CD4-positive, alpha-beta T cell treated with Interleukin-1 beta for 1 hour (primary cell): ENCODE measurements around the gene CMSS1.

Experiments
- DNase-seq, 2 donors: peaks; one replicate each; pipeline ENCODE4 v3.0.0-alpha.2; 2020 to 2022

Gene CMSS1

DNA sequence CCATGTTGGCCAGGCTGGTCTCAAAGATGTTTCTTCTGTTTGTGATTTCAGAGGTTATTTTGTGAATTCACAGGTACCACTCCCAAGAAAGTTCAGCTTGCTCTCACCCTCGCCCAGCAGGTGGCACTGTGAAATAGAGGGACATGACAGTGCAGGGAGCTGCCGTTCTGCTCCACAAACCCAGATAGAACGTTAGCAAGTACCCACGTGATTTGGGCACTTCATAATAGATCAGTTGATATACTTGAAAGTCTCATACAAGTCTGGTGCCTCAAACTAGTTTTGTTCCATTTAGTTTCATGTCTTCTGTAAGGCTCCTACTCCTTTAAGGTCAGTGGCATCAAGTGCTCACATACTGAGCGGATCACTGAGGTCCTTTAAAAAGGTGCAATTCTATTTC, 251.2 kb downstream of the CMSS1 start:
- DNase-seq, result peak; percentile 72 to 77

DNA sequence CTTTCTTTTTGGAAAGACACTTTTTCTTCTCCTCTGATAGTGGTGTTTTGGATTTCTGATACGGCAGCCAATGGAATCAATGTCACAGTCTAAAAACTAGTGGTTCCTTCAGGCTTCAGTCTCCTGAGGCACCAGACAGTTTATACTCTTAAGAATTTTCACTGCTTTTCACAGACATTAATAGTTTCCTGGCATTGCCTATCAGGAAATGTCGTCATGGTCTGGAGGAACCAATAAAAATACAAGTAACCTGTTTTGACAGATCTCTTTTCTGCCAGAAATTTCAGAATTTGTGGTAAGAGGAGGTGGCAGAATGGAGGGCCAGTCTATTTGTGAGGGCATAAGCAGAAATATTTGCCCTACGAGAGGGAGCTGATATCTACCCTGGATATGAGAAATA, 251.8 kb downstream of the CMSS1 start:
- DNase-seq, result no peak

DNA sequence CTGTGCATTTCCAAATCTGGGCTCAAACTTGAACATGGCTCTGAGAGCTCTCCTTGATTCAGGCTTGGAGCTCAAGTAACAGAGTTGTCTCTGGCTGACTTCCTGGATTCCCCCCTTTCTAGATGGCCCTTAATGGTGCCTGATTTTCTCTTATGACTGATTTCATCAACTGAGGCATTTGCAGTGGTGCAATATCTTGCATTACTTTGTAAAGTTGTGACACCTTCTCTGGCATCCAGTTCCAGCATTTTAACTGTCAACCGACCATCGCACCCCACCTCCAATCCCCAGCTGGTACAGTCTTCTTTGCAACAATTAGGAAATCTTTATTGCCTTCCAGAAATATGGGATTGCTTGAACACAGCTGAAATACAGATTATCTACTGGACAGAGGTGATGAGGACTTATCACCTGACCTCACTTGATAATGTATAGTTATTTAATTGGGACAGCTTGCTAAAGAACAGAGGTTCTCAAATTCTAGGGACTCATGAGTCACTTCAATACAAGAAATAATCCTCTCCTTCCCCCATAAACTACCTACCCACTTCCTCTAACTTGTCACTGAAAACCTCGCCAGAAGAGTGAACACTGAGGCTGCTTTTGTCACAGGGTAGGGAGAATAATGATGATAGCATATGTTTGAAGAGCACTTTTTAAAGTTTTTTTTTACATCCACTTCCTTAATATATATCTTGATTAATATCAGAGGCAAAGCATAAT, 254.8 kb downstream of the CMSS1 start:
- DNase-seq, result no peak

DNA sequence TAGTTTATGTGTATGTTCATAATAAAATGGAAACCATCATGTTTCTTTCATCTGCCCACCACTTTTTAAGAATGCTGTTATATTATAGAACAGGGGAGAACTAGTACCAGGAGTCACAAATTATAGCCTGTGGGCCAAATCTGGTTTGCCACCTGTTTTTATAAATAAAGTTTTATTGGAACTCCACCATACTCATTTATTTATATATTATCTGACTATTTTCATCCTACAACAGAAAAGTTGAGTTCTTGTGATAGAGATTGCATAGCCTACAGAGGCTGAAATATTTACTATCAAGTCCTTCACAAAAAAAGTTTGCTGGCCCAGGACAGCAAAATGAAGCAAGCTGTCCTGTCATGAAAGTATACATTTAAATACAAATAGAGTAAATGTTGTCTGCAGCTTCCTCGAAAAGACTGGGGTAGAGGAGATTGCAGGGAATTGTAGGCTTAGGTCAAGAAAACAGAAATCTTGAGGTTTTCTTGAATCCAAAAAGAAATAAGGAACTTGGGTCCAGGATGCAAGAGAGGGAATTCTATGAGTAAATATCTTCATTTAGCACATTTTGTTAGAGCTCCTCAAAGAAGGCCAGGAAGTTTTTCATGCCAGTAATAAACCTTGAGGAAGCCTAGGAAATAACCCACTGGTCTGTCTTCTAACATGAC, 255.5 kb downstream of the CMSS1 start:
- no peak for DNase-seq

GRCh38 chr3:100073714-100074307, 256.1 kb downstream of the CMSS1 start:
- peak in 1 of 2 donors; percentile 6 for DNase-seq

GRCh38 chr3:100075196-100075595, 257.5 kb downstream of the CMSS1 start:
- no peak for DNase-seq

GRCh38 chr3:100075851-100076730, 258.4 kb downstream of the CMSS1 start:
- no peak for DNase-seq

DNA sequence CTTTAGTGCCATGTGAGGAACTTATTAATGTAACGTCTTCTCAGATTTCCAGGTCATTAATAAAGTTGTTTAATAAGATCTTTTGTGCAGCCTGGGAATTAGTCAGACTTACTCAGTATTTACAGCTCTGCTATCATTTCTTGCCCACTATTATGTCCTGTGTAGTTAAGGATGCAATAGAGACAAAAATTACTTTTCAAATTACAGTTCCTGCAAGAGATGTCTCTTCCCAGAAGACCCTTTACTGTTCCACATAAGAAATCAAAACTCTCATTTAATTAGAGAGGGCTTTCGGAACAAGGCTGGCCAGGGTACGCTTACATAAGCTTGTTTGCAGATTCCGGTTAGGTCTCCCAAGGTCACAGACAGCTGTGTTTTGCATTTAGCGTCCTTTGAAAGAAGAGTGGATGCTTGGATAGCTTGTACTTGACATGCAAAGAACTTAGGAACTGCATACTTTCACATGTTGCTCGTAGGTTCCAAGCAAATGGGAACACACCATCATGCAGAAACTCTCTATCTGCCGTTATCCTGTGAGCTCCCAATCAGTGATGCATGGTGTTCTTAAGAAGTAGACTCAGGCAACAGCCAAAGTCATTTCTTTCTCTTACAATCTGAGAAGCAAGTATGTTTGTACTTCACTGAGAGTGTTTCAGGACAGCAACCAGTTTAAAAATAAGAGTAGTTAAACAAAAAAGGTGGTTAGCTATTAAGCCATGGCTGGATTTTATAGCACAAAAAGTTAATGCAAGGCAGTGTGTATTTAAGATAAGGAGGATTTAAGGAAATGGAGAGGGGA, 259.3 kb downstream of the CMSS1 start:
- no peak for DNase-seq

GRCh38 chr3:100079328-100079727, 261.7 kb downstream of the CMSS1 start:
- no peak for DNase-seq

- DNase-seq, result no peak
These were observed 262.9 kb downstream of the CMSS1 start for GRCh38 chr3:100080573-100080972.

- no peak for DNase-seq
These were observed 263.6 kb downstream of the CMSS1 start for GRCh38 chr3:100081311-100081710.

DNA sequence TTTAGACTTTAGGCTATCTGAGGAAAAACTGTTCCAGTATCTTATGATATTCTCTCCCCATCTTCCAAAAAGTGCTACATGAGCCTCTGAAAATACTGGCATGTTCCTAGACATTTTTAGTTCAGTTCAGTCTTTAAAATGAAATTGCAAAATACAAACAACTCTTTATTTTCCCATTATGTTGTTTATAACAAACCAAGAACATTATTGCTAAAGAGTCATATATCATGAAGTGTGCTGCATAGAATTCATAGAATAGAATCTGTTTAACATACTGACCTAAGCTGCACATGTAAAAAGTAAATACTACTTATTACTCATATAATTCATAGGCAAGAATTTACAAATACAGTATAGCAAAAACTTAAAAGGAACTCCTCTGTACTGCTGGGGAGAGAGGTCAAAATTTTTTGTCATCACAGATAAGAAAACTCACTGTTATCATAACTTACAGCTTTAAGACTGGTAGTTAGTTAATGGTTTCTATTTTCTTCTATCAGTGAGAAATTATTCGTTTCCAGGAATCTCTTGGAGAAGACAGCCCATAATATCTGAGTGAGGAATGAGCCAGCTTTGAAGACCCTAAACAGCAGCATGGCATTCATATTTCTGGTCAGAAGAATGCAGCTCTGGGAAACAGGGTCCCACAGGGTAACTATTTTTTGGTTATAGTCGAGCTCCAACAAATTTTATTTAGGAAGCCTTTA, 264.5 kb downstream of the CMSS1 start:
- no peak for DNase-seq

- no peak for DNase-seq
These were observed 265.1 kb downstream of the CMSS1 start for GRCh38 chr3:100082714-100083113.

- no peak for DNase-seq
These were observed 265.5 kb downstream of the CMSS1 start for GRCh38 chr3:100083209-100083608.

DNA sequence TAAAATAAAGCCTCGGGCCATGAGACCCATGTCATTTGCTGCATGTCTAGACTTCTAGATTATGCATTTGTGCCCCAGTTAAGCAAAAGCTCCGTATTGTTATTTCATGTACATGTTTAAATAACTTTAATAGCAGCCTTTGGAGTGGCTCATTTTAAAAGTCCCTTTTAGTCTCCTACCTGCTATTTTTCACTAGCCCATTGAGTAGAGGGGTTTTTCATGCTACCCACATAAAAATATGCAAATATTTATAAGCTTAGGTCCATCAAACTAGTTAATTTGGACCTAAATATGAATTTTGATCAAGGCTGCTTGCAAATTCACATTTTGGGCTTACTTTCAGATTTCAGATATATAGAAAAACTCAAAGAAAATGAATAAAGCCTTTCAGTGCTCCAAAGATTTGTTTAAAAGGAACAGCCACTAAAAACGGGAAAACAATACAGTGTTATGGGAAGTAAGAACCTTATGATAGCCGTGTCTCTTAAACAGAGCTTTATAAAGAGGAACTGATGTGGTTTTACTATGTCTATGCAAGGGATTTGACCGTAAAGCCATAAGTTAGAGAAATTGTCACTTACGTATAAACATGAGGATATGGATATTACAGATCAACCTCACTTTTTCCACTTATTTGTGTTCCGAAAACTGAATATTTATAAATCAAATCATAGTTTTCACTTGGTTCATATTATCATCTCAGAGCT, 266.6 kb downstream of the CMSS1 start:
- no peak for DNase-seq

DNA sequence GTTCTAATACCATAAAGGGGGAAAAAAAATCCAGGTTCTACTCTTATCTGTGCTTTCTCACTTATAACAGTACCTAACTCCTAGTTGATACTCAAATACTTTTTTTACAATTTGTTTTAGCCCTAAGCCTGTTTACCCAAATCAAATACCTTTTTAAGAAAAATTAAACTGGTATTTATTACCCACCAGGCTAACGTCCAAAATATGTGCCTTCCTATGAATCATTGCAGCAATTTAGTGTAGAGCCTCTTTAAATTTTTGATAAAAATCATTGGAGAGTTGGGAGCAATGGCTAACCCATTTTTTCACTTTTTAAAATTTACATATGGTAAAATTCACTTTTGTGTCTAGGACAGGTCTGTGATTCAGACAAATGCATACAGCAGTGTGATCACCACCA, 268.7 kb downstream of the CMSS1 start:
- no peak for DNase-seq

DNA sequence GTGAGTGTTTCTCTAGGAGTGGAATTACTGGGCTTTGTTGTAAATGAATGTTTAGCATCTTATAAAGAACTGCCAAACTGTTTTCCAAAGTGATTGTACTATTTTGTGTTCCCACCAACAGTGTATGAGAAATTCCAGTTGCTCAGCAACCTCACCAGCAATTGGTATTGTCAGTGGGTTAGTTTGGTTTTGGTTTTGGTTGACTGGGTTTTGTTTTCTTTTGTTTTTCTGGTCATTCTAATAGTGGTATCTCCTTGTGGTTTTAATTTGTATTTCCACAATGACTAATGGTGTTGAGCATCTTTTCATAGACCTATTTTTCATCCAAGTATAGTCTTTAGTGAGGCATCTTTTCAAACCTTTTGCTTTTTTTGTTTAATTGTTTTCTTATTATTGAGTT, 269.5 kb downstream of the CMSS1 start:
- no peak for DNase-seq

DNA sequence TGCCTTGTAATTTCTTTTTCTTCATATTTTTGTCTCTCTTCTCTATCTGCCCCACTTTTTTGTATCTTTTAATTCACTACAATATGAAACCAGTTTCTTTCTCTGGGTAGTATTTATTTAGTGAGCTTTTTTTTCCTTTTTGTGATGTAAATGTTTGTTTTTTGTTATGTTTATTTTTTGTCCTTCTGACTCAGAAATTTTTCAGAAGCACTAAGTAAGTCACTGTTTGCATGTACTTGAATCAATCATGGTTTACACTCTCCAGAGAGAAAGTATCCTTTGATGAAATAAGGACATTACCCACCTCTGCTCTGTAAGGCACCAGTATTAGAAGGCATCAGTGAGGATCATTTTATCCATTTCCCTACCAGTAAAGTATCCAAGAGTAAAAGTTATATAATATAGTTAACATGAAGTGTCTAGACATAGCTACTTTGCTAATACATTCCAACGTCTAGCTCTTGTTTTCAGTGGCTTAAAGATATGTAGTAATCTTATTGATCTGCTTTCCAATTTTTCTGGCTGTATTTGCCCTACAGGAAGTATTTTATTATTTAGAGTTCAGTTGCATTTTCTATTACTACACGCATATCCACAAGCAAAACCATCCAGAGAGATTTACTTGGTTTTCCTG, 271.2 kb downstream of the CMSS1 start:
- no peak for DNase-seq

DNA sequence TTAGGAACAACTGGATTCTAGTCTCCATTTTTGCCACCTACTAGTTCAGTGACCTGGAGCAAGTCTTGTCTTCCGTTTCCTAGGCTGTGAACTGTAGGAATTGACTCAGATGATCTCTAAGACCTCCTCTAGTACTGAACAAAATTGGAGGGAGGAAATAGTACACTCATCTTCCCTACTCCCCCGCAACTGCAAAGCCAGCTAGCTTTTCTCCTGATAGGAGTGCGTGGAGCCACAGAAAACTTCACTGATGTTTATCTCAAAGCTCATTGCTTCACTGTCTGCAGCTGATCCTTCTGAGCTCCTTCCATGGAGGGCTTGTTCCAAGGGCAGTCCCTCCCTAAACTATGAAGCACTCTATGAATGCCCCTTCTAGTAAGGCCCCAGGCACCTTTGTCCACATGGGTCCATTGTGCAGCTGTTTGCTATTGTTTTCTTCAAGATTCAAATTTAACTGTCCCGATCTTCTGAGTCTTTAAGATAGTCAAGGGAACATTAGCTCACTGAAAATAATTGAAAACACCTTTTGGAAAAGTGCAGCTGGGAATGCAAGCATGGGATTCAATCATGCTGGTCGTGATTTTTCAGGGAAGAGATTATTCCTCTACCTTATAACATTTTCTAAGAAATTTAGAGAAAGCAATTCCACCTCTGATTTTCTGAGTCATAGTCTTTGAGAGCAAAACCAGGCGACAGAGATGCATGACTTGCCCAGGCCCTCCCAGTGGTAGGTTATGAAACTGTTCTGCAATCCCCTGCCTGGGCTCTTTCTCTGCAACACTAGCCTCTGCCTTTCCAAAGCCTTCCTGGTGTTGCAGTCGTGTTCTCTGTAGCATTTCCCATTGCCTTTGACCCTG, 272.4 kb downstream of the CMSS1 start:
- peak in 1 of 2 donors; percentile 9 for DNase-seq

GRCh38 chr3:100090669-100091005, 273.0 kb downstream of the CMSS1 start:
- DNase-seq, result no peak
